GM18517 (cell line): Measurements from ENCODE around the gene ZSWIM6.

Source experiments
- ATAC-seq: cut with Tn5 transposase; IDR thresholded peaks from one replicate; pipeline ENCODE4 v1.9.1; 2021; ENCODE audit warnings: mild to moderate bottlenecking, moderate library complexity; ENCODE audit not compliant: unreplicated experiment

ZSWIM6 gene

GRCh38 chr5:61306531-61307131 lies 25.4 kb upstream of the ZSWIM6 start:
- ATAC-seq: peak; percentile 78

GRCh38 chr5:61307191-61307590 lies 24.9 kb upstream of the ZSWIM6 start:
- no peak for ATAC-seq

GRCh38 chr5:61307611-61308010 lies 24.4 kb upstream of the ZSWIM6 start:
- ATAC-seq: no peak

- ATAC-seq: no peak
These were observed 23.3 kb upstream of the ZSWIM6 start for GRCh38 chr5:61308712-61309111.

- no peak for ATAC-seq
These were observed 22.9 kb upstream of the ZSWIM6 start for GRCh38 chr5:61309115-61309514.

- no peak for ATAC-seq
These were observed 20.9 kb upstream of the ZSWIM6 start for GRCh38 chr5:61311056-61311610.

- no peak for ATAC-seq
These were observed 19.9 kb upstream of the ZSWIM6 start for GRCh38 chr5:61311836-61312808.

GRCh38 chr5:61313960-61314681 lies 17.9 kb upstream of the ZSWIM6 start:
- ATAC-seq: no peak

- no peak for ATAC-seq
These were observed 13.7 kb upstream of the ZSWIM6 start for GRCh38 chr5:61318376-61318775.

GRCh38 chr5:61319388-61320146 lies 12.5 kb upstream of the ZSWIM6 start:
- peak; percentile 95 for ATAC-seq

GRCh38 chr5:61320860-61321259 lies 11.2 kb upstream of the ZSWIM6 start:
- ATAC-seq: no peak

GRCh38 chr5:61321669-61322068 lies 10.4 kb upstream of the ZSWIM6 start:
- ATAC-seq: no peak

GRCh38 chr5:61322738-61323725 lies 9.0 kb upstream of the ZSWIM6 start:
- ATAC-seq: no peak

GRCh38 chr5:61327760-61328753 lies 4.0 kb upstream of the ZSWIM6 start:
- peak; percentile 31 for ATAC-seq

GRCh38 chr5:61328791-61329549 lies 3.1 kb upstream of the ZSWIM6 start:
- no peak for ATAC-seq

- ATAC-seq: no peak
These were observed 2.4 kb upstream of the ZSWIM6 start for GRCh38 chr5:61329550-61330128.

GRCh38 chr5:61330341-61330844 lies 1.7 kb upstream of the ZSWIM6 start:
- ATAC-seq: no peak
